BLaER1 (cell line): ENCODE measurements around the gene LMOD1.

Experiments used
- H3K27ac ChIP-seq: shearing (Covaris generic); formaldehyde crosslinking; 2 replicates; pipeline ENCODE4 v1.8.1; 2022
- H3K27me3 ChIP-seq: shearing (Covaris generic); formaldehyde crosslinking; 2 replicates; pipeline ENCODE4 v1.8.1; 2022
- H3K36me3 ChIP-seq: shearing (Covaris generic); formaldehyde crosslinking; 2 replicates; pipeline ENCODE4 v1.8.1; 2022
- H3K4me1 ChIP-seq: shearing (Covaris generic); formaldehyde crosslinking; 2 replicates; pipeline ENCODE4 v1.8.1; 2022
- H3K4me2 ChIP-seq: shearing (Covaris generic); formaldehyde crosslinking; 2 replicates; pipeline ENCODE4 v1.8.1; 2022
- H3K4me3 ChIP-seq: shearing (Covaris generic); formaldehyde crosslinking; 2 replicates; pipeline ENCODE4 v1.8.1; 2022
- H3K9ac ChIP-seq: shearing (Covaris generic); formaldehyde crosslinking; 2 replicates; pipeline ENCODE4 v1.8.1; 2022
- H3K9me3 ChIP-seq: shearing (Covaris generic); formaldehyde crosslinking; 2 replicates; pipeline ENCODE4 v1.8.1; 2022
- H4K20me1 ChIP-seq: shearing (Covaris generic); formaldehyde crosslinking; 2 replicates; pipeline ENCODE4 v1.8.1; 2022
- Cebpa-rat ChIP-seq: shearing (Covaris generic); IDR thresholded peaks from 2 replicates; pipeline ENCODE4 v1.8.1; 2022

The LMOD1 gene

GRCh38 chr1:201849372-201850052 lies 96.8 kb downstream of the LMOD1 start:
- no peak for TF ChIP-seq Cebpa-rat
- no peaks in the 10 kb centered on the region for H3K9me3 ChIP-seq
- H3K4me1 ChIP-seq: peaks cover 17% of the 10 kb centered on the region
- H3K36me3 ChIP-seq: peaks cover 89% of the 10 kb centered on the region
- H3K27me3 ChIP-seq: no peaks in the 10 kb centered on the region
- H4K20me1 ChIP-seq: peaks cover 42% of the 10 kb centered on the region
- no peak overlapping the region for H3K4me2 ChIP-seq
- H3K9ac ChIP-seq: no peak overlapping the region
- H3K27ac ChIP-seq: no peak overlapping the region
- no peak overlapping the region for H3K4me3 ChIP-seq

- no peak overlapping the region for H3K4me2 ChIP-seq
- H3K36me3 ChIP-seq: peaks cover 81% of the 10 kb centered on the region
- TF ChIP-seq Cebpa-rat: no peak
Measured at GRCh38 chr1:201848230-201848629, 98.1 kb downstream of the LMOD1 start.

DNA sequence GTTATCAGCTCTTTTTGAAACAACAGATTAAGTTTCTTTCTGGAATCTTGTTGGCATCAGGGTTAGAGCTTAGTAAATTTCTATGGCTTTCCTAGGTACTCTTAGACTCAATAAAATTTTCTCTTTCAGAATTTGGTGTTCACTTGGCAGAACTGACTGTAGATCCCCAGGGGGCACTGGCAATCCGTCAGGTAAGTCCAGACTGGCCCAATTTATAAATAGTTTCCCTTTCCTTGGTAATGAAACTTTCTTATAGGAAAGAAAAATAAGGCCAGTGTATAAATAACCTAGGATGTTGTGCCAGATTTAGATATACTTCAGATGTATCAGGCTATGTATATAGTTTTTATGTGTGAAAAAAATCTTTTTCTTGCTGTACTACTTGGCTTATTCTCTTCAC lies 99.2 kb downstream of the LMOD1 start:
- TF ChIP-seq Cebpa-rat: no peak
- Histone ChIP-seq H3K36me3 (peaks cover 81% of the 10 kb centered on the region), H3K27me3 (no peaks in the 10 kb centered on the region), H3K4me2 (no peak overlapping the region), H3K9me3 (no peaks in the 10 kb centered on the region), H3K4me1 (peaks cover 17% of the 10 kb centered on the region), H3K4me3 (no peak overlapping the region), H3K9ac (no peak overlapping the region), H3K27ac (no peak overlapping the region), H4K20me1 (peaks cover 65% of the 10 kb centered on the region)

More at GRCh38 chr1:201848230-201848629, 98.1 kb downstream of the LMOD1 start:
- no peak overlapping the region for H3K27ac ChIP-seq
- no peak overlapping the region for H3K4me3 ChIP-seq
- no peaks in the 10 kb centered on the region for H3K9me3 ChIP-seq
- no peak overlapping the region for H3K9ac ChIP-seq
- H3K27me3 ChIP-seq: no peaks in the 10 kb centered on the region
- H4K20me1 ChIP-seq: peaks cover 55% of the 10 kb centered on the region
- H3K4me1 ChIP-seq: peaks cover 17% of the 10 kb centered on the region
